HepG2 (cell line): ENCODE measurements around the gene TEAD4. TPM values are rescaled to one million over a fixed set of nuclear protein-coding genes. Genes with fewer than 3 reads are reported as not detected.

Experiments used
- AGO2 ChIP-seq: fragments of 200-400 bp; formaldehyde crosslinking; optimal IDR thresholded peaks from 2 replicates; pipeline ENCODE3; 2017; ENCODE audit warnings: mild to moderate bottlenecking, low read depth, low read length, moderate library complexity
- ATAD3A ChIP-seq: sonication (generic); formaldehyde crosslinking; IDR thresholded peaks from 2 replicates; pipeline ENCODE4 v1.4.0; 2020; ENCODE audit warnings: missing genetic modification reagents
- ATF3 ChIP-seq: sonication (generic); formaldehyde crosslinking; IDR thresholded peaks from 2 replicates; pipeline ENCODE4 v1.4.0; 2020; ENCODE audit warnings: missing genetic modification reagents
- CEBPG ChIP-seq: IDR thresholded peaks from 2 replicates; pipeline ENCODE4 v1.6.1; 2016
- FOSL2 ChIP-seq: sonication (generic); formaldehyde crosslinking; IDR thresholded peaks from 2 replicates; pipeline ENCODE4 v1.4.0; 2020; ENCODE audit warnings: missing genetic modification reagents
- MAFG ChIP-seq: sonication (generic); formaldehyde crosslinking; IDR thresholded peaks from 2 replicates; pipeline ENCODE4 v1.5.1; 2020; ENCODE audit warnings: mild to moderate bottlenecking, missing genetic modification reagents
- MTF1 ChIP-seq: sonication (generic); formaldehyde crosslinking; IDR thresholded peaks from 2 replicates; pipeline ENCODE4 v1.5.0; 2020; ENCODE audit warnings: missing genetic modification reagents
- PAXIP1 ChIP-seq: sonication (generic); formaldehyde crosslinking; conservative IDR thresholded peaks from 2 replicates; pipeline ENCODE4 v1.4.0; 2020; ENCODE audit warnings: mild to moderate bottlenecking, missing genetic modification reagents, moderate library complexity
- PHF21A ChIP-seq: sonication (generic); formaldehyde crosslinking; IDR thresholded peaks from 2 replicates; pipeline ENCODE4 v1.5.0; 2020; ENCODE audit warnings: mild to moderate bottlenecking, missing genetic modification reagents
- PRDM10 ChIP-seq: sonication (generic); formaldehyde crosslinking; IDR thresholded peaks from 2 replicates; pipeline ENCODE4 v1.4.0; 2020; ENCODE audit warnings: low read depth, missing genetic modification reagents
- SALL1 ChIP-seq: sonication (generic); formaldehyde crosslinking; IDR thresholded peaks from 2 replicates; pipeline ENCODE4 v1.8.0; 2022; ENCODE audit warnings: mild to moderate bottlenecking, missing genetic modification reagents
- ZBTB49 ChIP-seq: sonication (generic); formaldehyde crosslinking; IDR thresholded peaks from 2 replicates; pipeline ENCODE4 v1.4.0; 2020; ENCODE audit warnings: missing genetic modification reagents, borderline replicate concordance
- ZNF260 ChIP-seq: sonication (generic); formaldehyde crosslinking; IDR thresholded peaks from 2 replicates; pipeline ENCODE4 v1.4.0; 2020; ENCODE audit warnings: missing genetic modification reagents, low read depth, mild to moderate bottlenecking, borderline replicate concordance
- ZNF354B ChIP-seq: sonication (generic); formaldehyde crosslinking; IDR thresholded peaks from 2 replicates; pipeline ENCODE4 v1.8.0; 2022; ENCODE audit warnings: mild to moderate bottlenecking, missing genetic modification reagents
- ZNF501 ChIP-seq: sonication (generic); formaldehyde crosslinking; IDR thresholded peaks from 2 replicates; pipeline ENCODE4 v1.5.1; 2020; ENCODE audit warnings: mild to moderate bottlenecking, moderate library complexity, missing genetic modification reagents
- ZNF629 ChIP-seq: sonication (generic); formaldehyde crosslinking; conservative IDR thresholded peaks from 2 replicates; pipeline ENCODE4 v1.5.0; 2020; ENCODE audit warnings: missing genetic modification reagents
- ZNF704 ChIP-seq: sonication (generic); formaldehyde crosslinking; IDR thresholded peaks from 2 replicates; pipeline ENCODE4 v1.8.1; 2023; ENCODE audit warnings: mild to moderate bottlenecking, inconsistent platforms, moderate library complexity, missing genetic modification reagents, borderline replicate concordance
- ZSCAN31 ChIP-seq: sonication (generic); formaldehyde crosslinking; IDR thresholded peaks from 2 replicates; pipeline ENCODE4 v1.5.0; 2020; ENCODE audit warnings: low read depth, mild to moderate bottlenecking, missing genetic modification reagents
- polyA plus RNA-seq, 8 experiments: library from polyadenylated mRNA; depleted of rRNA in 3 of 8; stranded (reverse) in 7 of 8; unstranded in 1 of 8; fragments of >200 nt; fragmentation: Illumina TruSeq in 4 of 8; extraction: Trizol in 4 of 8; gene quantifications; 2 replicates each; pipeline versions ENCODE4 v1.2.1 to v1.2.3, GENCODE V29; 2011 to 2016; ENCODE audit warnings: low read depth in 4 of 8, missing spikeins in 1 of 8, mixed read lengths in 1 of 8; ENCODE audit not compliant: insufficient read depth in 1 of 8
- total RNA-seq, 5 experiments: library from RNA; depleted of rRNA; stranded (reverse); fragments of >200 nt; fragmentation: Illumina TruSeq; extraction: Trizol; gene quantifications; 2 replicates each; pipeline ENCODE4 v1.2.3, GENCODE V29; 2016; ENCODE audit warnings: low read depth in 1 of 5

TEAD4 gene
- total and polyA plus RNA-seq, 2 of the 13 experiments (the other 11 are each of a cell fraction or from before 2014, with no cell fraction given) = 45.0 to 69.4 TPM

- TF ChIP-seq PRDM10 (CRISPR knock-in tag) (0 out of 2 replicates have a peak, but pooled peaks have one; percentile 55), MTF1 (CRISPR knock-in tag) (no peak), ZSCAN31 (CRISPR knock-in tag) (peak; percentile 61; the same call in 1 of the 2 replicates), SALL1 (peak; percentile 54; the same call in 1 of the 2 replicates), ZNF354B (CRISPR knock-in tag) (no peak), PAXIP1 (CRISPR knock-in tag) (peak; percentile 25; the same call in 1 of the 2 replicates), AGO2 (no peak), FOSL2 (no peak), ZNF260 (CRISPR knock-in tag) (no peak), PHF21A (CRISPR knock-in tag) (0 out of 2 replicates have a peak, but pooled peaks have one; percentile 21), ATF3 (CRISPR knock-in tag) (no peak), MAFG (no peak), ZNF501 (peak; percentile 78), ATAD3A (CRISPR knock-in tag) (no peak), ZNF629 (CRISPR knock-in tag) (no peak), ZNF704 (CRISPR knock-in tag) (0 out of 2 replicates have a peak, but pooled peaks have one; percentile 59), CEBPG (CRISPR knock-in tag) (0 out of 2 replicates have a peak, but pooled peaks have one; percentile 4), ZBTB49 (CRISPR knock-in tag) (peak; percentile 27; the same call in 1 of the 2 replicates)
These were observed 585 bp upstream of the TEAD4 start (continued) for GRCh38 chr12:2958432-2959191.
